HepG2 (cell line): ENCODE measurements around the gene LRSAM1. TPM values are rescaled to one million over a fixed set of nuclear protein-coding genes. Genes with fewer than 3 reads are reported as not detected.

Experiments
- ATF7-NPFF ChIP-seq: sonication (generic); formaldehyde crosslinking; IDR thresholded peaks from 2 replicates; pipeline ENCODE4 v1.8.1; 2023; ENCODE audit warnings: mild to moderate bottlenecking, low read depth, missing genetic modification reagents, moderate library complexity
- CAMTA2 ChIP-seq: sonication (generic); formaldehyde crosslinking; IDR thresholded peaks from 2 replicates; pipeline ENCODE4 v1.4.0; 2020; ENCODE audit warnings: mild to moderate bottlenecking, missing genetic modification reagents, borderline replicate concordance
- EEA1 ChIP-seq: sonication (generic); formaldehyde crosslinking; IDR thresholded peaks from 2 replicates; pipeline ENCODE4 v1.5.1; 2020; ENCODE audit warnings: mild to moderate bottlenecking, missing genetic modification reagents, borderline replicate concordance
- FOXO1 ChIP-seq: sonication (generic); formaldehyde crosslinking; IDR thresholded peaks from 2 replicates; pipeline ENCODE4 v1.4.0; 2020; ENCODE audit warnings: missing genetic modification reagents
- MEF2D ChIP-seq: sonication (generic); formaldehyde crosslinking; IDR thresholded peaks from 2 replicates; pipeline ENCODE4 v1.5.1; 2020; ENCODE audit warnings: mild to moderate bottlenecking, missing genetic modification reagents
- SATB2 ChIP-seq: sonication (generic); formaldehyde crosslinking; IDR thresholded peaks from 2 replicates; pipeline ENCODE4 v1.5.0; 2020; ENCODE audit warnings: missing genetic modification reagents
- SNAPC2 ChIP-seq: sonication (generic); formaldehyde crosslinking; IDR thresholded peaks from 2 replicates; pipeline ENCODE4 v1.8.1; 2022; ENCODE audit warnings: mild to moderate bottlenecking, missing genetic modification reagents
- ZNF12 ChIP-seq: sonication (generic); formaldehyde crosslinking; IDR thresholded peaks from 2 replicates; pipeline ENCODE4 v1.5.0; 2020; ENCODE audit warnings: missing genetic modification reagents
- ZNF160 ChIP-seq: sonication (generic); formaldehyde crosslinking; IDR thresholded peaks from 2 replicates; pipeline ENCODE4 v1.8.0; 2022; ENCODE audit warnings: mild to moderate bottlenecking, inconsistent platforms, missing genetic modification reagents
- ZNF558 ChIP-seq: sonication (generic); formaldehyde crosslinking; IDR thresholded peaks from 2 replicates; pipeline ENCODE4 v1.9.0; 2022; ENCODE audit warnings: mild to moderate bottlenecking, missing genetic modification reagents, borderline replicate concordance
- polyA plus RNA-seq, 8 experiments: library from polyadenylated mRNA; depleted of rRNA in 3 of 8; stranded (reverse) in 7 of 8; unstranded in 1 of 8; fragments of >200 nt; fragmentation: Illumina TruSeq in 4 of 8; extraction: Trizol in 4 of 8; gene quantifications; 2 replicates each; pipeline versions ENCODE4 v1.2.1 to v1.2.3, GENCODE V29; 2011 to 2016; ENCODE audit warnings: low read depth in 4 of 8, missing spikeins in 1 of 8, mixed read lengths in 1 of 8; ENCODE audit not compliant: insufficient read depth in 1 of 8
- total RNA-seq, 5 experiments: library from RNA; depleted of rRNA; stranded (reverse); fragments of >200 nt; fragmentation: Illumina TruSeq; extraction: Trizol; gene quantifications; 2 replicates each; pipeline ENCODE4 v1.2.3, GENCODE V29; 2016; ENCODE audit warnings: low read depth in 1 of 5
- TF ChIP-seq, protein P1 (sequence below): IDR thresholded peaks from 2 replicates; pipeline ENCODE4 v1.6.1; 2016; ENCODE audit warnings: low read depth, missing genetic modification reagents, missing compliant biosample characterization
- TF ChIP-seq, protein P2 (sequence below): sonication (generic); formaldehyde crosslinking; IDR thresholded peaks from 2 replicates; pipeline ENCODE4 v1.4.0; 2020; ENCODE audit warnings: missing genetic modification reagents, borderline replicate concordance
- TF ChIP-seq, protein P3 (sequence below): sonication (generic); formaldehyde crosslinking; IDR thresholded peaks from 2 replicates; pipeline ENCODE4 v1.9.0; 2021; ENCODE audit warnings: missing genetic modification reagents, borderline replicate concordance
- TF ChIP-seq, protein P4 (sequence below): IDR thresholded peaks from 2 replicates; pipeline ENCODE4 v1.6.1; 2016; ENCODE audit warnings: low read depth, control low read depth
- TF ChIP-seq, protein P5 (sequence below): sonication (generic); formaldehyde crosslinking; IDR thresholded peaks from 2 replicates; pipeline ENCODE4 v1.4.0; 2020; ENCODE audit warnings: missing genetic modification reagents
- TF ChIP-seq, protein P6 (sequence below): sonication (generic); formaldehyde crosslinking; IDR thresholded peaks from 2 replicates; pipeline ENCODE4 v1.5.0; 2020; ENCODE audit warnings: missing genetic modification reagents

The LRSAM1 gene
- total and polyA plus RNA-seq, 2 of the 13 experiments (the other 11 are each of a cell fraction or from before 2014, with no cell fraction given): 8.7 to 10.2 TPM

DNA sequence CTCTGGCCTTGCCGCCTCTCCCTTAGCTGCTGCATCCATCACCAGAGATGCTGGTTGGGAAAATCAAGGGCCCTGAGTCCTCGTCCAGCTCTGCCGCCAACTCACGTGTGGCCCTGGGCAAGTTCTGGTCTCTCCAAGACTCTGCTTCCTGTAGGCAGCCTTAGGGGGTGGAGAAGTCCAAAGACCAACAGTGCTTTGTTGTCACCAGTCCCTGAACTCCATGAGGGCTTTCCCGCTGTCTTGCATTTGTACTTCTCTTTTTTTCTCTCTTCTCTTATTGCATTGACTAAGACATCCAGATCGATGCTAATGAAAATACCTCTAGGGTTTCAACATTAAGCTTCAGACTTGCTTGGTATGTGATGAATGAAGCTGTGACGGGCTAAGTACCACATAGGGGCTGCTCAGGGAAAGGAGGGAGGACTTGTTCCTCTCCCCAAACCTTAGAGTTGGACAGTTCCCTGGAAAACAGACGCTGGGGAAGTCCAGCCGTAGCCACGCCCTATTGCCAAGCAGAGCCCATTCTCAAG lies 97.1 kb downstream of the LRSAM1 start (continued):
- TF ChIP-seq, protein P1, sequence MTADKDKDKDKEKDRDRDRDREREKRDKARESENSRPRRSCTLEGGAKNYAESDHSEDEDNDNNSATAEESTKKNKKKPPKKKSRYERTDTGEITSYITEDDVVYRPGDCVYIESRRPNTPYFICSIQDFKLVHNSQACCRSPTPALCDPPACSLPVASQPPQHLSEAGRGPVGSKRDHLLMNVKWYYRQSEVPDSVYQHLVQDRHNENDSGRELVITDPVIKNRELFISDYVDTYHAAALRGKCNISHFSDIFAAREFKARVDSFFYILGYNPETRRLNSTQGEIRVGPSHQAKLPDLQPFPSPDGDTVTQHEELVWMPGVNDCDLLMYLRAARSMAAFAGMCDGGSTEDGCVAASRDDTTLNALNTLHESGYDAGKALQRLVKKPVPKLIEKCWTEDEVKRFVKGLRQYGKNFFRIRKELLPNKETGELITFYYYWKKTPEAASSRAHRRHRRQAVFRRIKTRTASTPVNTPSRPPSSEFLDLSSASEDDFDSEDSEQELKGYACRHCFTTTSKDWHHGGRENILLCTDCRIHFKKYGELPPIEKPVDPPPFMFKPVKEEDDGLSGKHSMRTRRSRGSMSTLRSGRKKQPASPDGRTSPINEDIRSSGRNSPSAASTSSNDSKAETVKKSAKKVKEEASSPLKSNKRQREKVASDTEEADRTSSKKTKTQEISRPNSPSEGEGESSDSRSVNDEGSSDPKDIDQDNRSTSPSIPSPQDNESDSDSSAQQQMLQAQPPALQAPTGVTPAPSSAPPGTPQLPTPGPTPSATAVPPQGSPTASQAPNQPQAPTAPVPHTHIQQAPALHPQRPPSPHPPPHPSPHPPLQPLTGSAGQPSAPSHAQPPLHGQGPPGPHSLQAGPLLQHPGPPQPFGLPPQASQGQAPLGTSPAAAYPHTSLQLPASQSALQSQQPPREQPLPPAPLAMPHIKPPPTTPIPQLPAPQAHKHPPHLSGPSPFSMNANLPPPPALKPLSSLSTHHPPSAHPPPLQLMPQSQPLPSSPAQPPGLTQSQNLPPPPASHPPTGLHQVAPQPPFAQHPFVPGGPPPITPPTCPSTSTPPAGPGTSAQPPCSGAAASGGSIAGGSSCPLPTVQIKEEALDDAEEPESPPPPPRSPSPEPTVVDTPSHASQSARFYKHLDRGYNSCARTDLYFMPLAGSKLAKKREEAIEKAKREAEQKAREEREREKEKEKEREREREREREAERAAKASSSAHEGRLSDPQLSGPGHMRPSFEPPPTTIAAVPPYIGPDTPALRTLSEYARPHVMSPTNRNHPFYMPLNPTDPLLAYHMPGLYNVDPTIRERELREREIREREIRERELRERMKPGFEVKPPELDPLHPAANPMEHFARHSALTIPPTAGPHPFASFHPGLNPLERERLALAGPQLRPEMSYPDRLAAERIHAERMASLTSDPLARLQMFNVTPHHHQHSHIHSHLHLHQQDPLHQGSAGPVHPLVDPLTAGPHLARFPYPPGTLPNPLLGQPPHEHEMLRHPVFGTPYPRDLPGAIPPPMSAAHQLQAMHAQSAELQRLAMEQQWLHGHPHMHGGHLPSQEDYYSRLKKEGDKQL (CRISPR knock-in tag): no peak
- no peak for TF ChIP-seq SATB2
- no peak for TF ChIP-seq CAMTA2 (CRISPR knock-in tag)
- TF ChIP-seq EEA1 (CRISPR knock-in tag): no peak
- no peak for TF ChIP-seq ATF7-NPFF (CRISPR knock-in tag)
- TF ChIP-seq, protein P2, sequence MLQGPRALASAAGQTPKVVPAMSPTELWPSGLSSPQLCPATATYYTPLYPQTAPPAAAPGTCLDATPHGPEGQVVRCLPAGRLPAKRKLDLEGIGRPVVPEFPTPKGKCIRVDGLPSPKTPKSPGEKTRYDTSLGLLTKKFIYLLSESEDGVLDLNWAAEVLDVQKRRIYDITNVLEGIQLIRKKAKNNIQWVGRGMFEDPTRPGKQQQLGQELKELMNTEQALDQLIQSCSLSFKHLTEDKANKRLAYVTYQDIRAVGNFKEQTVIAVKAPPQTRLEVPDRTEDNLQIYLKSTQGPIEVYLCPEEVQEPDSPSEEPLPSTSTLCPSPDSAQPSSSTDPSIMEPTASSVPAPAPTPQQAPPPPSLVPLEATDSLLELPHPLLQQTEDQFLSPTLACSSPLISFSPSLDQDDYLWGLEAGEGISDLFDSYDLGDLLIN: no peak
- no peak for TF ChIP-seq ZNF12 (CRISPR knock-in tag)
- no peak for TF ChIP-seq ZNF160
- no peak for TF ChIP-seq SNAPC2
- TF ChIP-seq, protein P3, sequence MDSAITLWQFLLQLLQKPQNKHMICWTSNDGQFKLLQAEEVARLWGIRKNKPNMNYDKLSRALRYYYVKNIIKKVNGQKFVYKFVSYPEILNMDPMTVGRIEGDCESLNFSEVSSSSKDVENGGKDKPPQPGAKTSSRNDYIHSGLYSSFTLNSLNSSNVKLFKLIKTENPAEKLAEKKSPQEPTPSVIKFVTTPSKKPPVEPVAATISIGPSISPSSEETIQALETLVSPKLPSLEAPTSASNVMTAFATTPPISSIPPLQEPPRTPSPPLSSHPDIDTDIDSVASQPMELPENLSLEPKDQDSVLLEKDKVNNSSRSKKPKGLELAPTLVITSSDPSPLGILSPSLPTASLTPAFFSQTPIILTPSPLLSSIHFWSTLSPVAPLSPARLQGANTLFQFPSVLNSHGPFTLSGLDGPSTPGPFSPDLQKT (CRISPR knock-in tag): no peak
- TF ChIP-seq, protein P4, sequence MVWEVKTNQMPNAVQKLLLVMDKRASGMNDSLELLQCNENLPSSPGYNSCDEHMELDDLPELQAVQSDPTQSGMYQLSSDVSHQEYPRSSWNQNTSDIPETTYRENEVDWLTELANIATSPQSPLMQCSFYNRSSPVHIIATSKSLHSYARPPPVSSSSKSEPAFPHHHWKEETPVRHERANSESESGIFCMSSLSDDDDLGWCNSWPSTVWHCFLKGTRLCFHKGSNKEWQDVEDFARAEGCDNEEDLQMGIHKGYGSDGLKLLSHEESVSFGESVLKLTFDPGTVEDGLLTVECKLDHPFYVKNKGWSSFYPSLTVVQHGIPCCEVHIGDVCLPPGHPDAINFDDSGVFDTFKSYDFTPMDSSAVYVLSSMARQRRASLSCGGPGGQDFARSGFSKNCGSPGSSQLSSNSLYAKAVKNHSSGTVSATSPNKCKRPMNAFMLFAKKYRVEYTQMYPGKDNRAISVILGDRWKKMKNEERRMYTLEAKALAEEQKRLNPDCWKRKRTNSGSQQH (CRISPR knock-in tag): no peak
- TF ChIP-seq, protein P5, sequence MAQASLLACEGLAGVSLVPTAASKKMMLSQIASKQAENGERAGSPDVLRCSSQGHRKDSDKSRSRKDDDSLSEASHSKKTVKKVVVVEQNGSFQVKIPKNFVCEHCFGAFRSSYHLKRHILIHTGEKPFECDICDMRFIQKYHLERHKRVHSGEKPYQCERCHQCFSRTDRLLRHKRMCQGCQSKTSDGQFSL (CRISPR knock-in tag): no peak
- TF ChIP-seq MEF2D (CRISPR knock-in tag): no peak
- TF ChIP-seq ZNF558 (CRISPR knock-in tag): no peak
- 0 out of 2 replicates have a peak, but pooled peaks have one; percentile 29 for TF ChIP-seq FOXO1
- TF ChIP-seq, protein P6, sequence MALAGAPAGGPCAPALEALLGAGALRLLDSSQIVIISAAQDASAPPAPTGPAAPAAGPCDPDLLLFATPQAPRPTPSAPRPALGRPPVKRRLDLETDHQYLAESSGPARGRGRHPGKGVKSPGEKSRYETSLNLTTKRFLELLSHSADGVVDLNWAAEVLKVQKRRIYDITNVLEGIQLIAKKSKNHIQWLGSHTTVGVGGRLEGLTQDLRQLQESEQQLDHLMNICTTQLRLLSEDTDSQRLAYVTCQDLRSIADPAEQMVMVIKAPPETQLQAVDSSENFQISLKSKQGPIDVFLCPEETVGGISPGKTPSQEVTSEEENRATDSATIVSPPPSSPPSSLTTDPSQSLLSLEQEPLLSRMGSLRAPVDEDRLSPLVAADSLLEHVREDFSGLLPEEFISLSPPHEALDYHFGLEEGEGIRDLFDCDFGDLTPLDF (CRISPR knock-in tag): no peak
